NCI-H510A treated with DMSO at 0.1 percent for 48 hours (cell line): ENCODE results near the gene C1orf87.

ENCODE experiments used
- DNase-seq: peaks from one replicate; lab custom pipeline; 2025; lab: John Stamatoyannopoulos, UW

C1orf87 gene

GRCh38 chr1:60073605-60074278, at the start of gene C1orf87:
TSS of gene C1orf87 (minus strand) at chr1:60073770. CDS start at chr1:60072643, 1,127 bp downstream.
- peak; percentile 7 for DNase-seq

GRCh38 chr1:60118085-60118484, 44.5 kb upstream of the C1orf87 start:
- no peak for DNase-seq

- DNase-seq, result no peak
Measured at GRCh38 chr1:60114745-60115318, 41.3 kb upstream of the C1orf87 start.

GRCh38 chr1:60113596-60113995, 40.0 kb upstream of the C1orf87 start:
- no peak for DNase-seq

- DNase-seq, result no peak
Measured at GRCh38 chr1:60113028-60113427, 39.5 kb upstream of the C1orf87 start.

GRCh38 chr1:60111716-60112115, 38.1 kb upstream of the C1orf87 start:
- no peak for DNase-seq

- no peak for DNase-seq
Measured at GRCh38 chr1:60111118-60111517, 37.5 kb upstream of the C1orf87 start.

GRCh38 chr1:60108196-60108595, 34.6 kb upstream of the C1orf87 start:
- peak; percentile 63 for DNase-seq

GRCh38 chr1:60103186-60103585, 29.6 kb upstream of the C1orf87 start:
- DNase-seq, result peak; percentile 36

- peak; percentile 52 for DNase-seq
Measured at GRCh38 chr1:60102267-60103061, 28.9 kb upstream of the C1orf87 start.

- DNase-seq, result no peak
Measured at GRCh38 chr1:60101516-60101915, 27.9 kb upstream of the C1orf87 start.

- DNase-seq, result no peak
Measured at GRCh38 chr1:60091195-60091715, 17.7 kb upstream of the C1orf87 start.

- no peak for DNase-seq
Measured at GRCh38 chr1:60090655-60091054, 17.1 kb upstream of the C1orf87 start.

- no peak for DNase-seq
Measured at GRCh38 chr1:60088620-60089155, 15.1 kb upstream of the C1orf87 start.

GRCh38 chr1:60087681-60088080, 14.1 kb upstream of the C1orf87 start:
- DNase-seq, result no peak

- DNase-seq, result no peak
Measured at GRCh38 chr1:60078182-60078581, 4.6 kb upstream of the C1orf87 start.

- DNase-seq, result no peak
Measured at GRCh38 chr1:60071296-60071695, 2.3 kb downstream of the C1orf87 start.

GRCh38 chr1:60069691-60070090, 3.9 kb downstream of the C1orf87 start:
- no peak for DNase-seq

- DNase-seq, result no peak
Measured at GRCh38 chr1:60068393-60069045, 5.1 kb downstream of the C1orf87 start.

- no peak for DNase-seq
Measured at GRCh38 chr1:60066001-60066400, 7.6 kb downstream of the C1orf87 start.

GRCh38 chr1:60065199-60065598, 8.4 kb downstream of the C1orf87 start:
- no peak for DNase-seq

GRCh38 chr1:60063561-60063960, 10.0 kb downstream of the C1orf87 start:
- DNase-seq, result no peak
